ENCODE results near the gene NTN1.

- no peak for TF ChIP-seq CTCF (conservative IDR thresholded peaks at IDR 0.05; ENCODE audit: low read depth, low read length)
- no peak for TF ChIP-seq POLR2A (IDR thresholded peaks at IDR 0.05; ENCODE audit: low read depth, low read length)
- no peak for TF ChIP-seq CEBPB (IDR thresholded peaks at IDR 0.05; ENCODE audit: low read depth, low read length)
- TF ChIP-seq RFX5 (IDR thresholded peaks at IDR 0.05; ENCODE audit: low read depth, low read length), result no peak
- TF ChIP-seq FOS (IDR thresholded peaks at IDR 0.05; ENCODE audit: low read depth, low read length), result no peak
- TF ChIP-seq USF2 (IDR thresholded peaks at IDR 0.05; ENCODE audit: low read depth, low read length), result no peak
- TF ChIP-seq ELK1 (IDR thresholded peaks at IDR 0.05; ENCODE audit: borderline replicate concordance, low read depth, low read length), result no peak
- no peak for TF ChIP-seq MXI1 (IDR thresholded peaks at IDR 0.05; ENCODE audit: borderline replicate concordance, low read depth, low read length)
- no peak for TF ChIP-seq RCOR1 (IDR thresholded peaks at IDR 0.05; ENCODE audit: insufficient replicate concordance, low read length)
- no peak for TF ChIP-seq SMC3 (IDR thresholded peaks at IDR 0.05; ENCODE audit: low read depth, low read length)
- TF ChIP-seq RAD21 (IDR thresholded peaks at IDR 0.05; ENCODE audit: low read length), result no peak
- TF ChIP-seq MAFK (IDR thresholded peaks at IDR 0.05; ENCODE audit: low read depth, low read length), result no peak
These were observed 95.7 kb downstream of the NTN1 start for GRCh38 chr17:9116861-9117568.
